ENCODE measurements around the gene NISCH. TPM values are rescaled to one million over a fixed set of nuclear protein-coding genes. Genes with fewer than 3 reads are reported as not detected.
A peak's percentile ranks its signal among the peaks of the same experiment; 100 is the strongest.

NISCH gene
- total RNA-seq, 1 experiment from 2014 or later: 104 TPM

- no peak overlapping the region for H4K8ac ChIP-seq (replicated peaks; ENCODE audit: insufficient read length, low read depth, low read length)
- no peaks in the 10 kb centered on the region for H3K9me3 Mint-ChIP-seq
- H3K79me2 ChIP-seq (ENCODE audit: insufficient read depth, low read length): no peaks in the 10 kb centered on the region
- H3K36me3 Mint-ChIP-seq (ENCODE audit: insufficient read depth in 1 of 3, low read depth in 3 of 3): peaks cover 24 to 49% (median 45%) of the 10 kb centered on the region in 3 experiments; a peak in 6 of 7 replicates
- peak overlapping the region in 2 of 3 experiments; percentile 27 to 90; a peak in 3 of 7 replicates for H3K27ac Mint-ChIP-seq
- 0 out of 4 replicates have a peak, but pooled peaks cover 2 to 3% of the 10 kb centered on the region in 2 experiments for H3K4me1 Mint-ChIP-seq
- H2AFZ ChIP-seq (ENCODE audit: low read length): no peak overlapping the region
- no peak overlapping the region for H3K4ac ChIP-seq (ENCODE audit: low read depth, low read length)
- H3K27me3 ChIP-seq (ENCODE audit: insufficient read depth, low read length): no peaks in the 10 kb centered on the region
- H3K23me2 ChIP-seq (ENCODE audit: insufficient read length, low read depth, low read length, poor library complexity, severe bottlenecking): no peaks in the 10 kb centered on the region
- H2BK5ac ChIP-seq (ENCODE audit: insufficient read length, low read length): no peak overlapping the region
- WGBS (ENCODE audit: extremely low coverage, insufficient read length, low lambda C conversion rate): no CpG with 5 or more reads among the region's 26 CpGs
- H2AK5ac ChIP-seq (ENCODE audit: insufficient read length, low read length): no peak overlapping the region
- H3K27me3 Mint-ChIP-seq (ENCODE audit: low read depth): no peaks in the 10 kb centered on the region; the same call in none of the 2 replicates
- H2BK20ac ChIP-seq (ENCODE audit: low read depth, low read length, poor library complexity, severe bottlenecking): no peak overlapping the region
- no peak overlapping the region for H3K4me2 ChIP-seq (ENCODE audit: insufficient read depth, insufficient read length, low read length)
- peaks cover 3% of the 10 kb centered on the region for H4K20me1 ChIP-seq (ENCODE audit: control insufficient read depth, insufficient read depth, insufficient read length)
- no peak overlapping the region for H3K23ac ChIP-seq (ENCODE audit: insufficient read length, low read depth, low read length)
- no peak overlapping the region for H3K18ac ChIP-seq (ENCODE audit: insufficient read length, low read depth, low read length)
- H4K5ac ChIP-seq (ENCODE audit: insufficient read length, low read depth, low read length): no peak overlapping the region
- H2BK120ac ChIP-seq (ENCODE audit: low read depth, low read length, poor library complexity, severe bottlenecking): no peak overlapping the region
- no peak overlapping the region for H2BK12ac ChIP-seq (ENCODE audit: insufficient read length, low read depth, low read length)
- DNase-seq: no peak
- no peak overlapping the region for H4K91ac ChIP-seq (ENCODE audit: insufficient read length, low read depth, low read length)
- no peak overlapping the region for H3K56ac ChIP-seq (ENCODE audit: insufficient read length, low read depth, low read length)
- H3K79me1 ChIP-seq (ENCODE audit: insufficient read depth, low read depth, low read length, poor library complexity, severe bottlenecking): no peaks in the 10 kb centered on the region
- H3K27ac ChIP-seq (ENCODE audit: insufficient read length, low read depth, low read length): no peak overlapping the region
- no peak overlapping the region for H3K9ac ChIP-seq (ENCODE audit: extremely low read depth, insufficient read length, low read length)
- H3K4me1 ChIP-seq (ENCODE audit: insufficient read depth, low read length): no peaks in the 10 kb centered on the region
- H3K9me3 ChIP-seq (ENCODE audit: control insufficient read depth, low read depth, low read length): no peaks in the 10 kb centered on the region
- no peak overlapping the region for H2BK15ac ChIP-seq (ENCODE audit: low read depth, low read length)
- no peak overlapping the region for H3K14ac ChIP-seq (ENCODE audit: insufficient read depth, low read length)
- no peak for TF ChIP-seq CTCF (conservative IDR thresholded peaks at IDR 0.05)
- no peak overlapping the region for H3T11ph ChIP-seq (ENCODE audit: low read length)
- H3K4me3 Mint-ChIP-seq: no peak overlapping the region; a peak in 1 of 5 replicates
Observed at GRCh38 chr3:52523386-52524257, 68.2 kb downstream of the NISCH start.

All from H9 (cell line).